Daoy (cell line): ENCODE results near the gene MUC4. TPM values are rescaled to one million over a fixed set of nuclear protein-coding genes. Genes with fewer than 3 reads are reported as not detected.
A peak's percentile ranks its signal among the peaks of the same experiment; 100 is the strongest.

ENCODE experiments used
- DNase-seq: peaks from one replicate; pipeline ENCODE4 v3.0.0-alpha.2; 2015; ENCODE audit warnings: low read depth
- total RNA-seq: library from RNA; depleted of rRNA; stranded (reverse); fragments of >200 nt; shearing (Covaris generic); gene quantifications from 2 replicates; pipeline ENCODE4 v1.2.3, GENCODE V29; 2014; rRNA removed

Gene MUC4
- total RNA-seq, 1 experiment from 2014 or later: not detected

- DNase-seq: no peak
These were observed 111.9 kb downstream of the MUC4 start for GRCh38 chr3:195699860-195700259.

GRCh38 chr3:195699388-195699771 is 112.3 kb downstream of the MUC4 start:
- no peak for DNase-seq

- no peak for DNase-seq
These were observed 112.9 kb downstream of the MUC4 start for GRCh38 chr3:195698647-195699387.

GRCh38 chr3:195698325-195698646 is 113.4 kb downstream of the MUC4 start:
- DNase-seq: no peak

GRCh38 chr3:195697582-195698324 is 114.0 kb downstream of the MUC4 start:
- DNase-seq: peak; percentile 66

Other genes starting within 250 kb of the MUC4 start
- not detected in 2 replicates for gene APOD, start 228.0 kb downstream of the MUC4 start, total RNA-seq
- gene MUC20, start 91.0 kb downstream of the MUC4 start, total RNA-seq: not detected in 2 replicates
- 6.5 and 8.8 TPM in 2 replicates for gene TNK2, start 96.6 kb upstream of the MUC4 start, total RNA-seq